Measurements from ENCODE around the gene BORCS5.
"Not testable (repeated sequence)": the region's sequence is repeated elsewhere in the genome, so short reads cannot be mapped to it uniquely, and the experiment has no call there.

Gene BORCS5

DNA sequence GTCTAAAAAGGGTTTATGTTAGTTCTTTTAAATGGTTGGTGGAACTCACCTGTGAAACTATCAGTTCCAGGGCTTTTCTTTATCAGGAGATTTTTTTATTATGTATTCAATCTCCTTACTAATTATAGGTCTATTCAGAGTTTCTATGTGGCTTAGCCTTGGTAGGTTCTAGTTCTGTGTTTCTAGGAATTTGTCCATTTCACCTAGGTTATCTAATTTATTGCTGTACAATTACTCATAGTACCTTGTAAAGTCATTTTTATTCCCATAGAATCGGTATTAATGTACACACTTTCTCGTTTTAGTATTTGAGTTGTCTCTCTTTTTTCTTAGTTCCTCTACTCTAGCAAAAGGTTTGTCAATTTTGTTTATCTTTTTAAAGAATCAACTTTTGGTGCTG is 59.0 kb downstream of the BORCS5 start:
- no peak overlapping the region for H3K27ac ChIP-seq (ENCODE audit: low read depth, low read length)
- H3K36me3 ChIP-seq (ENCODE audit: control insufficient read depth, low read length), result no peaks in the 10 kb centered on the region
- H4K20me1 ChIP-seq (ENCODE audit: control insufficient read depth, insufficient read depth, low read depth, low read length), result no peaks in the 10 kb centered on the region
- H3K79me2 ChIP-seq (ENCODE audit: control insufficient read depth, low read length), result no peaks in the 10 kb centered on the region
- H3F3A ChIP-seq (ENCODE audit: control insufficient read depth, insufficient read depth), result no peaks in the 10 kb centered on the region; the same call in 1 of the 2 replicates
- H3K27me3 ChIP-seq (ENCODE audit: control insufficient read depth, low read length), result no peaks in the 10 kb centered on the region
- TF ChIP-seq, protein P1, sequence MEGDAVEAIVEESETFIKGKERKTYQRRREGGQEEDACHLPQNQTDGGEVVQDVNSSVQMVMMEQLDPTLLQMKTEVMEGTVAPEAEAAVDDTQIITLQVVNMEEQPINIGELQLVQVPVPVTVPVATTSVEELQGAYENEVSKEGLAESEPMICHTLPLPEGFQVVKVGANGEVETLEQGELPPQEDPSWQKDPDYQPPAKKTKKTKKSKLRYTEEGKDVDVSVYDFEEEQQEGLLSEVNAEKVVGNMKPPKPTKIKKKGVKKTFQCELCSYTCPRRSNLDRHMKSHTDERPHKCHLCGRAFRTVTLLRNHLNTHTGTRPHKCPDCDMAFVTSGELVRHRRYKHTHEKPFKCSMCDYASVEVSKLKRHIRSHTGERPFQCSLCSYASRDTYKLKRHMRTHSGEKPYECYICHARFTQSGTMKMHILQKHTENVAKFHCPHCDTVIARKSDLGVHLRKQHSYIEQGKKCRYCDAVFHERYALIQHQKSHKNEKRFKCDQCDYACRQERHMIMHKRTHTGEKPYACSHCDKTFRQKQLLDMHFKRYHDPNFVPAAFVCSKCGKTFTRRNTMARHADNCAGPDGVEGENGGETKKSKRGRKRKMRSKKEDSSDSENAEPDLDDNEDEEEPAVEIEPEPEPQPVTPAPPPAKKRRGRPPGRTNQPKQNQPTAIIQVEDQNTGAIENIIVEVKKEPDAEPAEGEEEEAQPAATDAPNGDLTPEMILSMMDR (IDR thresholded peaks at IDR 0.05; ENCODE audit: low read depth, low read length, poor library complexity, severe bottlenecking), result no peak
- TF ChIP-seq EZH2phosphoT487 (IDR thresholded peaks at IDR 0.05; ENCODE audit: borderline replicate concordance, low read length), result no peak
- H3K9me2 ChIP-seq (replicated peaks; ENCODE audit: control insufficient read depth, low read length), result no peaks in the 10 kb centered on the region
- H3K4me3 ChIP-seq (ENCODE audit: low read length), result no peak overlapping the region
- no peak overlapping the region for H3K4me2 ChIP-seq (ENCODE audit: low read length)
- H3K4me1 ChIP-seq (ENCODE audit: control insufficient read depth, low read length), result no peaks in the 10 kb centered on the region
- no peaks in the 10 kb centered on the region; the same call in 1 of the 2 replicates for H3K9me3 ChIP-seq (ENCODE audit: control insufficient read depth, insufficient read depth, low read length)

DNA sequence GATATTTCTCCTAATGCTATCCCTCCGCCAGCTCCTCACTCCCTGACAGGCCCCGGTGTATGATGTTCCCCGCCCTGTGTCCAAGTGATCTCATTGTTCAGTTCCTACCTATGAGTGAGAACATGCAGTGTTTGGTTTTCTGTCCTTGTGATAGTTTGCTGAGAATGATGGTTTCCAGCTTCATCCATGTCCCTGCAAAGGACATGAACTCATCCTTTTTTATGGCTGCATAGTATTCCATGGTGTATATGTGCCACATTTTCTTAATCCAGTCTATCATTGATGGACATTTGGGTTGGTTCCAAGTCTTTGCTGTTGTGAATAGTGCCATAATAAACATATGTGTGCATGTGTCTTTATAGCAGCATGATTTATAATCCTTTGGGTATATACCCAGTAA is 62.3 kb downstream of the BORCS5 start:
- not testable (repeated sequence) for H3K27me3 ChIP-seq (ENCODE audit: control insufficient read depth, low read length); H3K4me3 ChIP-seq (ENCODE audit: low read length); H3K4me1 ChIP-seq (ENCODE audit: control insufficient read depth, low read length); H3K36me3 ChIP-seq (ENCODE audit: control insufficient read depth, low read length); H3K9me2 ChIP-seq (replicated peaks; ENCODE audit: control insufficient read depth, low read length); H3K79me2 ChIP-seq (ENCODE audit: control insufficient read depth, low read length); H3K4me2 ChIP-seq (ENCODE audit: low read length); H3K9me3 ChIP-seq (ENCODE audit: control insufficient read depth, insufficient read depth, low read length); H4K20me1 ChIP-seq (ENCODE audit: control insufficient read depth, insufficient read depth, low read depth, low read length); H3F3A ChIP-seq (ENCODE audit: control insufficient read depth, insufficient read depth); H3K27ac ChIP-seq (ENCODE audit: low read depth, low read length)

DNA sequence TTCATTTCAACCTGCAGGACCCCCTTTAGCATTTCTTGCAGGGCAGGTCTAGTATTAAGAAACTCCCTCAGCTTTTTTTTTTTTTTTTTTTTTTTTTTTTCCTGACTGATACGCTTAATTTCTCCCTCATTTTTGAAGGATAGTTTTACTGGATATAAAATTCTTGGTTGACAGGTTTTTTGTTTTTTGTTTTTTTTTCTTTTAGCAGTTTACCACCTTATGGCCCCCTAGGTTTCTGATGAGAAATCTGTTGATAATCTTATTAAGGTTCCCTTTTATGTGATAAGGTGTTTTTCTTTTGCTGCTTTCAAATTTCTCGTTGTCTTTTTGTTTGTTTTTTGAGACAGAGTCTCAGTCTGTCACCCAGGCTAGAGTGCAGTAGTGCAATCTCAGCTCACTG is 66.5 kb downstream of the BORCS5 start:
- Histone ChIP-seq H3K27me3 (ENCODE audit: control insufficient read depth, low read length) (no peaks in the 10 kb centered on the region), H3F3A (ENCODE audit: control insufficient read depth, insufficient read depth) (no peaks in the 10 kb centered on the region), H3K27ac (ENCODE audit: low read depth, low read length) (no peak overlapping the region), H4K20me1 (ENCODE audit: control insufficient read depth, insufficient read depth, low read depth, low read length) (no peaks in the 10 kb centered on the region), H3K36me3 (ENCODE audit: control insufficient read depth, low read length) (no peaks in the 10 kb centered on the region), H3K9me2 (replicated peaks; ENCODE audit: control insufficient read depth, low read length) (no peaks in the 10 kb centered on the region), H3K4me1 (ENCODE audit: control insufficient read depth, low read length) (no peaks in the 10 kb centered on the region), H3K4me2 (ENCODE audit: low read length) (no peak overlapping the region), H3K9me3 (ENCODE audit: control insufficient read depth, insufficient read depth, low read length) (no peaks in the 10 kb centered on the region; the same call in 1 of the 2 replicates), H3K4me3 (ENCODE audit: low read length) (no peak overlapping the region), H3K79me2 (ENCODE audit: control insufficient read depth, low read length) (no peaks in the 10 kb centered on the region)
- TF ChIP-seq, protein P1 (IDR thresholded peaks at IDR 0.05; ENCODE audit: low read depth, low read length, poor library complexity, severe bottlenecking), result no peak
- no peak for TF ChIP-seq EZH2phosphoT487 (IDR thresholded peaks at IDR 0.05; ENCODE audit: borderline replicate concordance, low read length)

DNA sequence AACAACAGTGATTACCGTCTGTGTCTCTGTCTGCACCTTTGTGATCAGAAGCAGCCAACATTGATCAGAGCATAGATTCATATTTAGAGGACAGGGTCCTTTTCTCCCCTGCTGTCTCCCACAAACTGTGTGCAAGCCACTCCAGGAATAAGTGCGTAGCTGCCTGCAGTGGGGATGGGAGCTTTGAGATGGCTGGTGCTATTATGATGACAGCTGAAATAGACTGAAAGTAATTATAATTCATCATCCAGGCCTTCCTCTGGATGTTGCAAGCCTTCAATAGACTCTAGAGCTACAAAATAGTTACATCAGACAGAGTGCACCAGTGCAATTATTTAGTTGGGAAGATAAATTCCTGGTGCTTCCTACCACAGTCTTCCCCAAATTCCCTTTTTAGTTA is 68.1 kb downstream of the BORCS5 start:
- Histone ChIP-seq H4K20me1 (ENCODE audit: control insufficient read depth, insufficient read depth, low read depth, low read length) (no peaks in the 10 kb centered on the region), H3K4me1 (ENCODE audit: control insufficient read depth, low read length) (no peaks in the 10 kb centered on the region), H3K9me3 (ENCODE audit: control insufficient read depth, insufficient read depth, low read length) (no peaks in the 10 kb centered on the region), H3K9me2 (replicated peaks; ENCODE audit: control insufficient read depth, low read length) (no peaks in the 10 kb centered on the region), H3K79me2 (ENCODE audit: control insufficient read depth, low read length) (no peaks in the 10 kb centered on the region), H3K27ac (ENCODE audit: low read depth, low read length) (no peak overlapping the region), H3K4me2 (ENCODE audit: low read length) (no peak overlapping the region), H3K27me3 (ENCODE audit: control insufficient read depth, low read length) (no peaks in the 10 kb centered on the region), H3K4me3 (ENCODE audit: low read length) (no peak overlapping the region), H3F3A (ENCODE audit: control insufficient read depth, insufficient read depth) (no peaks in the 10 kb centered on the region), H3K36me3 (ENCODE audit: control insufficient read depth, low read length) (no peaks in the 10 kb centered on the region)
- TF ChIP-seq, protein P1 (IDR thresholded peaks at IDR 0.05; ENCODE audit: low read depth, low read length, poor library complexity, severe bottlenecking), result no peak
- TF ChIP-seq EZH2phosphoT487 (IDR thresholded peaks at IDR 0.05; ENCODE audit: borderline replicate concordance, low read length), result no peak
